MCF 10A (cell line): ENCODE results near the gene LUZP2. TPM values are rescaled to one million over a fixed set of nuclear protein-coding genes. Genes with fewer than 3 reads are reported as not detected.

Experiments used
- BruUV-seq: library from RNA; stranded (reverse); fragments of 400-500 nt; replicated peaks from 2 replicates; lab custom pipeline; 2021; lab: Mats Ljungman, UMichigan
- CTCF ChIA-PET: fragments of 300-600 bp; sonication (Branson Sonifier 250); formaldehyde crosslinking; extraction: SDS; loops from one replicate; lab custom pipeline; 2021; ENCODE audit warnings: antibody characterized with exemption, inconsistent platforms; lab: Yijun Ruan, JAX
- POLR2A ChIA-PET: fragments of 300-600, 350-650 bp; sonication (Branson Sonifier 250); formaldehyde crosslinking; extraction: SDS; loops from one replicate; lab custom pipeline; 2020; ENCODE audit warnings: antibody characterized with exemption, inconsistent platforms; lab: Yijun Ruan, JAX
- DNase-seq: peaks from one replicate; pipeline ENCODE4 v3.0.0-alpha.2; 2018; ENCODE audit not compliant: unreplicated experiment
- H3K27ac Mint-ChIP-seq: one replicate; pipeline ENCODE4 v1.8.0; 2022; ENCODE audit warnings: mild to moderate bottlenecking, low read depth, mixed read lengths; ENCODE audit not compliant: unreplicated experiment
- H3K27me3 Mint-ChIP-seq: one replicate; pipeline ENCODE4 v1.8.0; 2022; ENCODE audit warnings: mixed read lengths; ENCODE audit not compliant: insufficient read depth, unreplicated experiment
- H3K36me3 Mint-ChIP-seq: one replicate; pipeline ENCODE4 v1.8.0; 2022; ENCODE audit warnings: mild to moderate bottlenecking, moderate library complexity, mixed read lengths; ENCODE audit not compliant: insufficient read depth, unreplicated experiment
- H3K4me1 Mint-ChIP-seq: one replicate; pipeline ENCODE4 v1.8.0; 2022; ENCODE audit warnings: mixed read lengths; ENCODE audit not compliant: insufficient read depth, unreplicated experiment
- H3K4me3 Mint-ChIP-seq: one replicate; pipeline ENCODE4 v1.8.0; 2022; ENCODE audit warnings: mild to moderate bottlenecking, moderate library complexity, mixed read lengths; ENCODE audit not compliant: unreplicated experiment
- H3K9me3 Mint-ChIP-seq: one replicate; pipeline ENCODE4 v1.8.0; 2022; ENCODE audit warnings: mixed read lengths; ENCODE audit not compliant: unreplicated experiment
- CTCF ChIP-seq: fragments of 200-600 bp; IDR thresholded peaks from one replicate; pipeline ENCODE4 v1.8.0; 2022; ENCODE audit warnings: antibody characterized with exemption, mild to moderate bottlenecking; ENCODE audit not compliant: unreplicated experiment
- intact Hi-C: fragments of 100-400 bp; cut with micrococcal nuclease; formaldehyde crosslinking; loops from 2 replicates; pipeline ENCODE4 v1.14.1; 2022
- total RNA-seq: library from RNA; stranded (reverse); gene quantifications from 2 replicates; pipeline ENCODE4 v1.2.3, GENCODE V29; 2022

The LUZP2 gene
- total RNA-seq, 1 experiment from 2014 or later = not detected

DNA sequence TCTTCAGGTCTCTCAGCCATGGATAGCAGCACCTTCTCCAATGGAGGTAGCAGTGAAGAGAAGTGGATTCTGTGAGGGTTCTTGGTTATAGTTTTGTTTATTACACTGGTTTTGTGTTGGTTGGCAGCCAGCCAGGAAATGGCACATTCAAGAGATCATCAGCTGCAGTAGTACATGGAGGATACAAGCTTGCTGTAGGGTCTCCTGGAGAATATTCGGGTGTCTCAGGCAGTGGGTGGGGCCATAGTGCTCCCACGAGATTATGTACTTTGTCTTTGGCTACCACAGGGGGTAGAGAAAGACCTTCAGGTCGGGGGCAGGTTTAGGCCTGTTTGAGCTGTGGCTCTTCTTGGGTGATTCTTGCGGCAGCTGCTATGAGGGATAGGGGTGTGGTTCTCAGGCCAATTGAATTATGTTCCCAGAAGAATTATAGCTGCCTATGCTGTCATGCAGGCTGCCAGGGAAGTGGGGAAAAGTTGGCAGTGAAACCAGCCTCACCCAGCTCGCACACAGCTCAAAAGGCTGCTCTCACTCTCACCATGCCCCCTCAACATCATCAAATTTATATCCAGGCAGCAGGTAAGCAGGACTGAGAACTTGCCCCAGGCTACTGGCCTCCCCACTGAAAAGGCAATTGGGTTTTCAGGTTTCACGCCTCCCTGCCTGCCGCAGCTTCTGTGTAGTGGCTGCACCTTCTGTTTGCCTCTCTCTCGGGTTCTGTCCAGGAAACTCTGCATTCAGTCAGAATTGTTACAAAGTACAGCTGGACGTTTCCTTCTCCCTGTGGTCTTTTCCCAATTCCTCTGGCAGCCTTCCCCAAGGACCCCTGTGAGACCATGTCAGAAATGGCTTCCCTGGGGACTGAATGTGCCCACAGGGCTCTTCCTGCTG lies 435.5 kb downstream of the LUZP2 start:
- peak overlapping the region; percentile 11 for H3K27ac Mint-ChIP-seq
- intact Hi-C loops = no loop called here
- POLR2A ChIA-PET = interaction anchor here (0.6 kb wide), 1 partner anchor 12 kb away, joined by 3 read pairs; no protein-coding TSS in a partner anchor

GRCh38 chr11:24934733-24935439 lies 438.0 kb downstream of the LUZP2 start:
- H3K27ac Mint-ChIP-seq = no peak overlapping the region
- no peak for DNase-seq
- intact Hi-C loops = no loop called here
- no peak overlapping the region for H3K4me3 Mint-ChIP-seq
- peaks cover 15% of the 10 kb centered on the region for H3K4me1 Mint-ChIP-seq
- POLR2A ChIA-PET = interaction anchor here (0.8 kb wide), 1 partner anchor 501 kb away, joined by 3 read pairs; no protein-coding TSS in a partner anchor
- no peaks in the 10 kb centered on the region for H3K9me3 Mint-ChIP-seq
- BruUV-seq = no TSS peak
- no peaks in the 10 kb centered on the region for H3K27me3 Mint-ChIP-seq
- CTCF ChIA-PET = interaction anchor here (0.6 to 0.7 kb wide), 2 partner anchors 1165 to 1919 kb away, joined by 4 read pairs; no protein-coding TSS in a partner anchor
- no peaks in the 10 kb centered on the region for H3K36me3 Mint-ChIP-seq
- TF ChIP-seq CTCF = no peak

More for the DNA sequence above, 435.5 kb downstream of the LUZP2 start:
- peak overlapping the region; percentile 8 for H3K4me3 Mint-ChIP-seq
- peak; percentile 38 for DNase-seq
- BruUV-seq = no TSS peak
- peaks cover 15% of the 10 kb centered on the region for H3K4me1 Mint-ChIP-seq
- TF ChIP-seq CTCF = no peak
- CTCF ChIA-PET = interaction anchor here (0.6 kb wide), 1 partner anchor 75 kb away, joined by 3 read pairs; no protein-coding TSS in a partner anchor
- H3K9me3 Mint-ChIP-seq = no peaks in the 10 kb centered on the region
- H3K36me3 Mint-ChIP-seq = no peaks in the 10 kb centered on the region
- H3K27me3 Mint-ChIP-seq = no peaks in the 10 kb centered on the region

DNA sequence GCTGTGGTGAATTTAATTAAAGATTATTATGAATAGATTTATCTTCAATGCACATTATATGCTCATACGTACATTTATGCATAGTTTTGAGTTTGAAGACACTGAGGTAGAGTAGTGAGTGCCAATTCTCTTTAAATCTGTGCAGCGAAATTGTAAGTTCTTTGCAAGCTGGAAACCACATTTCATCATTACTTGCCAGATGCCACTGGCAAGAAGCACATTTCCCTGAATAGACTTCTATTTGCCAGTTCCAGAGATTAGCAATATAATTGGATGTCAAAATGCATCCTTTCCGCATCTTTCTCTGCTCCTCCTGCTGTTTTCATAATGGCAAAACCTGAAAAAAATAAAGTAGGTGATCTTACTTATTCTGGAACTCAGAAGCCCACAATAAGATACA lies 448.0 kb downstream of the LUZP2 start:
- BruUV-seq = no TSS peak
- ChIA-PET POLR2A (interaction anchor here (0.7 kb wide), 1 partner anchor 12 kb away, joined by 3 read pairs; no protein-coding TSS in a partner anchor), CTCF (interaction anchor here (0.5 kb wide), 1 partner anchor 1403 kb away, joined by 3 read pairs; no protein-coding TSS in a partner anchor)
- intact Hi-C loops = no loop called here
- H3K4me3 Mint-ChIP-seq = no peak overlapping the region
- H3K27ac Mint-ChIP-seq = no peak overlapping the region
- no peaks in the 10 kb centered on the region for H3K9me3 Mint-ChIP-seq
- DNase-seq = no peak
- H3K4me1 Mint-ChIP-seq = no peaks in the 10 kb centered on the region
- H3K36me3 Mint-ChIP-seq = no peaks in the 10 kb centered on the region
- no peak for TF ChIP-seq CTCF
- no peaks in the 10 kb centered on the region for H3K27me3 Mint-ChIP-seq

DNA sequence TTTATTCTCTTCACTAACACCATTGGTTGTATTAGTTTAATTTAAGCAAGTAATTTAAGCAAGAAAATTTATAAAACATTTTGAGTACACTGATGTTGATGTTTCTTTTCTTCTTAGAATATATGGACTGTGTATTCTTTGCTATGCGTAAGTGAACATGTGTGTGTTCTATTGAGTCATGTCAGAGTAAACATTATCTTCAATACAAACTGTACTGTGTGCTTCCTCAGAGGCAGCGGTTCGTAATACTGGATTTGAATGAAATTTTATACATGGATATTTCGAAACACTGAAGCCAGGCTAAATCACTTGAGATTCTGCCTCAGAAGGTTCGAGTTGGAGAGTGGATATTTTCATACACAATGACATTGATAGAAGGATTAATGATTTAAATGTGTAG lies 452.6 kb downstream of the LUZP2 start:
- intact Hi-C loops = no loop called here
- no peaks in the 10 kb centered on the region for H3K27me3 Mint-ChIP-seq
- TF ChIP-seq CTCF = no peak
- CTCF ChIA-PET = no interaction called here
- POLR2A ChIA-PET = no interaction called here
- BruUV-seq = no TSS peak
- DNase-seq = no peak
- H3K4me3 Mint-ChIP-seq = no peak overlapping the region
- H3K4me1 Mint-ChIP-seq = no peaks in the 10 kb centered on the region
- H3K27ac Mint-ChIP-seq = no peak overlapping the region
- H3K9me3 Mint-ChIP-seq = no peaks in the 10 kb centered on the region
- no peaks in the 10 kb centered on the region for H3K36me3 Mint-ChIP-seq
